ENCODE data around the gene STX11.

DNA sequence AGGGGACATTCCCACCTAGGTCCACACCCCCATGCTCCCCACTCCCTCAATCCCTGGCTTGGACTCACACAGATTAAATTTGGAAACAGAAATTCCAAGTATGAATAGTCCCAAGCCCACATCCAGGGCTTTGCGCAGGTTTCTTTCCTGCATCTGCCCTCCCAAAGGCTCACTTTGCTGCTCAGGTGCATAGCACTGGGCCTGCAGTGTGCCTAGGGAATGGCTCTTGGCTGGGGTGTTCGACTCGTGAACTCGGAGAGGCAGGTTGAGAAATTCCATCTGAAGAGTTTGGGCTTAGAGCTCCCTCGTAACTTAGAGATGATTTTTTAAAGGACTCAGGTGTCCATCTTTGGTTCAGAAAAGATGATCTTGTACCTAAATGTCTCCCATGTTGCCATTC lies 40.1 kb upstream of the STX11 start:
- TF ChIP-seq, protein P1, sequence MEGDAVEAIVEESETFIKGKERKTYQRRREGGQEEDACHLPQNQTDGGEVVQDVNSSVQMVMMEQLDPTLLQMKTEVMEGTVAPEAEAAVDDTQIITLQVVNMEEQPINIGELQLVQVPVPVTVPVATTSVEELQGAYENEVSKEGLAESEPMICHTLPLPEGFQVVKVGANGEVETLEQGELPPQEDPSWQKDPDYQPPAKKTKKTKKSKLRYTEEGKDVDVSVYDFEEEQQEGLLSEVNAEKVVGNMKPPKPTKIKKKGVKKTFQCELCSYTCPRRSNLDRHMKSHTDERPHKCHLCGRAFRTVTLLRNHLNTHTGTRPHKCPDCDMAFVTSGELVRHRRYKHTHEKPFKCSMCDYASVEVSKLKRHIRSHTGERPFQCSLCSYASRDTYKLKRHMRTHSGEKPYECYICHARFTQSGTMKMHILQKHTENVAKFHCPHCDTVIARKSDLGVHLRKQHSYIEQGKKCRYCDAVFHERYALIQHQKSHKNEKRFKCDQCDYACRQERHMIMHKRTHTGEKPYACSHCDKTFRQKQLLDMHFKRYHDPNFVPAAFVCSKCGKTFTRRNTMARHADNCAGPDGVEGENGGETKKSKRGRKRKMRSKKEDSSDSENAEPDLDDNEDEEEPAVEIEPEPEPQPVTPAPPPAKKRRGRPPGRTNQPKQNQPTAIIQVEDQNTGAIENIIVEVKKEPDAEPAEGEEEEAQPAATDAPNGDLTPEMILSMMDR (optimal IDR thresholded peaks at IDR 0.05 in 1 of 3, IDR thresholded peaks at IDR 0.05 in 1 of 3, conservative IDR thresholded peaks at IDR 0.05 in 1 of 3; ENCODE audit: extremely low read depth in 1 of 3, insufficient read depth in 2 of 3, low read length in 3 of 3), result no peak
- no peak for TF ChIP-seq EZH2 (IDR thresholded peaks at IDR 0.05; ENCODE audit: low read length)

All from keratinocyte (primary cell).